Ascending aorta (tissue), 2 donors: Measurements from ENCODE around the gene SORCS2. TPM values are rescaled to one million over a fixed set of nuclear protein-coding genes. Genes with fewer than 3 reads are reported as not detected.

Experiments used
- DNase-seq, 2 donors: peaks; one replicate each; pipeline ENCODE4 v3.0.0-alpha.2; 2019; ENCODE audit warnings: low spot score in 2 of 2
- H3K27ac ChIP-seq, 2 donors: fragments of 200-600 bp; sonication (generic); one replicate each; pipeline ENCODE4 v1.5.1; 2016 to 2017; ENCODE audit warnings: mild to moderate bottlenecking in 1 of 2
- H3K27me3 ChIP-seq: fragments of 200-600 bp; sonication (generic); one replicate; pipeline ENCODE4 v1.5.1; 2017
- H3K36me3 ChIP-seq, 2 donors: fragments of 200-600 bp; sonication (generic); one replicate each; pipeline ENCODE4 v1.5.1; 2016
- H3K4me1 ChIP-seq, 2 donors: fragments of 200-600 bp; sonication (generic); one replicate each; pipeline ENCODE4 v1.5.1; 2016 to 2017; ENCODE audit warnings: mild to moderate bottlenecking in 1 of 2
- H3K4me3 ChIP-seq, 2 donors: fragments of 200-600 bp; sonication (generic); one replicate each; pipeline ENCODE4 v1.5.1; 2016 to 2017; ENCODE audit warnings: mild to moderate bottlenecking in 1 of 2
- H3K9me3 ChIP-seq, 2 donors: fragments of 200-600 bp; sonication (generic); one replicate each; pipeline ENCODE4 v1.5.1; 2016
- intact Hi-C: fragments of 100-400 bp; cut with DNase I; formaldehyde crosslinking; loops from one replicate; pipeline ENCODE4 v1.15.1; 2023
- total RNA-seq: library from RNA; depleted of rRNA; stranded (reverse); fragments of >200 nt; gene quantifications from one replicate; pipeline ENCODE4 v1.1.0, GENCODE V29; 2016
- TF ChIP-seq, protein P1 (sequence below), 3 experiments: fragments of 200-600 bp in 2 of 3; fragments of 450-650 bp in 1 of 3; sonication (generic) in 2 of 3; IDR thresholded peaks; one replicate each; pipeline ENCODE4 v1.5.1; 2016 to 2019; ENCODE audit warnings: antibody characterized with exemption in 3 of 3, mild to moderate bottlenecking in 1 of 3, moderate library complexity in 1 of 3

The SORCS2 gene
- total RNA-seq, 1 donor from 2014 or later: 0.32 TPM

- intact Hi-C loops: no loop called here
- TF ChIP-seq, protein P1, sequence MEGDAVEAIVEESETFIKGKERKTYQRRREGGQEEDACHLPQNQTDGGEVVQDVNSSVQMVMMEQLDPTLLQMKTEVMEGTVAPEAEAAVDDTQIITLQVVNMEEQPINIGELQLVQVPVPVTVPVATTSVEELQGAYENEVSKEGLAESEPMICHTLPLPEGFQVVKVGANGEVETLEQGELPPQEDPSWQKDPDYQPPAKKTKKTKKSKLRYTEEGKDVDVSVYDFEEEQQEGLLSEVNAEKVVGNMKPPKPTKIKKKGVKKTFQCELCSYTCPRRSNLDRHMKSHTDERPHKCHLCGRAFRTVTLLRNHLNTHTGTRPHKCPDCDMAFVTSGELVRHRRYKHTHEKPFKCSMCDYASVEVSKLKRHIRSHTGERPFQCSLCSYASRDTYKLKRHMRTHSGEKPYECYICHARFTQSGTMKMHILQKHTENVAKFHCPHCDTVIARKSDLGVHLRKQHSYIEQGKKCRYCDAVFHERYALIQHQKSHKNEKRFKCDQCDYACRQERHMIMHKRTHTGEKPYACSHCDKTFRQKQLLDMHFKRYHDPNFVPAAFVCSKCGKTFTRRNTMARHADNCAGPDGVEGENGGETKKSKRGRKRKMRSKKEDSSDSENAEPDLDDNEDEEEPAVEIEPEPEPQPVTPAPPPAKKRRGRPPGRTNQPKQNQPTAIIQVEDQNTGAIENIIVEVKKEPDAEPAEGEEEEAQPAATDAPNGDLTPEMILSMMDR (IDR thresholded peaks at IDR 0.05): no peak
- Histone ChIP-seq H3K4me3 (no peak overlapping the region), H3K27ac (no peak overlapping the region), H3K4me1 (peaks cover 0 to 3% of the 10 kb centered on the region in 2 donors), H3K27me3 (no peaks in the 10 kb centered on the region), H3K36me3 (no peaks in the 10 kb centered on the region), H3K9me3 (no peaks in the 10 kb centered on the region)
- no peak for DNase-seq
These were observed 145.1 kb downstream of the SORCS2 start for GRCh38 chr4:7337196-7338058.

DNA sequence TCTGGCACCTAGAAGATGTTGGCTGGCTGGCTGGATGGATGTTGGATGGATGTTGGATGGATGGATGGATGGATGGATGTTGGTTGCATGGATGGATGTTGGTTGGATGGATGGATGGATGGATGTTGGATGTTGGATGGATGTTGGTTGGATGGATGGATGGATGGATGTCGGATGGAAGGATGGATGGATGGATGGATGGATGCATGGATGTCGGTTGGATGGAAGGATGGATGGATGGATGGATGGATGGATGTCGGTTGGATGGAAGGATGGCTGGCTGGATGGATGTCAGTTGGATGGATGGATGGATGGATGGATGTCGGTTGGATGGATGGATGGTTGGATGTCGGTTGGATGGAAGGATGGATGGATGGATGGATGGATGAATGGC, 145.7 kb downstream of the SORCS2 start:
- intact Hi-C loops: no loop called here
- TF ChIP-seq, protein P1 (IDR thresholded peaks at IDR 0.05): no peak
- DNase-seq: no peak

DNA sequence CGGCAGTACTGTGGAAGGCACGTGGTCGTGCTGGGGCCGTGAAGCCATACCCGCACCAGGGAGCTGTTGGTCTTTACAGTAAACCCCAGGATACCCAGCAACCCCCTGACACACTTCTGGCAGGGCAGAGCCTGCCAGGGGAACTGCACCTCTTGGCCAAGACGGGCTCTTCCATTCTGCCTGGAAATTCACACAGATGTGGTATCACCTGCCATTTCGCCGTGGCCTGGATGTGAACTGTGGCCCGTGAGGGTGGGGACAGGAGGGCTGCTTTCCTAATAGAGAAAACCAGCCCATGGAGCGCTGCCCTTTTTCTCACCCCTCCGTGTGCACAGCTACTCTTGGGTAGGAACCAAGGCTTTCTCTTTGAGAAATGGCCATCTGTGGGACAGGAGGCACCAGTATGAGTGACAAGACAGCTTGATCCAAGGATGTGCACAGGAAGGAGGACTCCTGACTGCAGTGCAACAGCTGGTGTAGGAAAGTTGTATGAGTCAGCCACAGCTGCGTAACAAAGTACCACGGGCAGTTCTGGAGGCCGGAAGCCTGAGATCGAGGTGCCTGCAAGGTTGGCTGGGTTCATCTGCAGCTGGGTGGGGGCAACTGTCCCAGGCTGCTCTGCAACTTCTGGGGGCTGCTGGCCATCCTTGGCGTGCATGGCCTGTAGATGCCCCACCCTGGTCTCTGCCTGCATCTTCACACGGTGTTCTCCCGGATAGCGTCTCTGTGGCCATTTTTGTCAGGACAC, 146.7 kb downstream of the SORCS2 start:
- no peaks in the 10 kb centered on the region for H3K27me3 ChIP-seq
- no peak overlapping the region for H3K27ac ChIP-seq
- no peaks in the 10 kb centered on the region for H3K36me3 ChIP-seq
- H3K4me1 ChIP-seq: peaks cover 0 to 3% of the 10 kb centered on the region in 2 donors
- intact Hi-C loops: no loop called here
- DNase-seq: no peak
- H3K4me3 ChIP-seq: no peak overlapping the region
- TF ChIP-seq, protein P1 (IDR thresholded peaks at IDR 0.05): no peak
- H3K9me3 ChIP-seq: no peaks in the 10 kb centered on the region

More for the DNA sequence above, 145.7 kb downstream of the SORCS2 start:
- no peak overlapping the region for H3K4me3 ChIP-seq
- peaks cover 0 to 3% of the 10 kb centered on the region in 2 donors for H3K4me1 ChIP-seq
- no peak overlapping the region for H3K27ac ChIP-seq
- no peaks in the 10 kb centered on the region for H3K9me3 ChIP-seq
- no peaks in the 10 kb centered on the region for H3K27me3 ChIP-seq
- no peaks in the 10 kb centered on the region for H3K36me3 ChIP-seq

GRCh38 chr4:7339751-7340552, 147.6 kb downstream of the SORCS2 start:
- H3K36me3 ChIP-seq: no peaks in the 10 kb centered on the region
- intact Hi-C loops: no loop called here
- H3K27ac ChIP-seq: no peak overlapping the region
- H3K4me1 ChIP-seq: peaks cover 0 to 3% of the 10 kb centered on the region in 2 donors
- no peak overlapping the region for H3K4me3 ChIP-seq
- no peak for DNase-seq
- H3K9me3 ChIP-seq: no peaks in the 10 kb centered on the region
- no peaks in the 10 kb centered on the region for H3K27me3 ChIP-seq
- TF ChIP-seq, protein P1 (IDR thresholded peaks at IDR 0.05): no peak
